GM13976 (cell line): ENCODE data around the gene HSPA4.

Experiments
- DNase-seq: peaks from one replicate; pipeline ENCODE4 v3.0.0; 2012; ENCODE audit warnings: low spot score
- CTCF ChIP-seq: IDR thresholded peaks from 2 replicates; pipeline ENCODE4 v1.5.1; 2012; ENCODE audit warnings: borderline replicate concordance, mild to moderate bottlenecking; ENCODE audit not compliant: insufficient read depth; ENCODE audit errors: extremely low read depth, missing control alignments, control extremely low read depth
- in situ Hi-C: fragments of 300-500 bp; cut with MboI; formaldehyde crosslinking; loops from one replicate; pipeline ENCODE4 v1.12.0; 2022; ENCODE audit warnings: low sequenced_read_pairs, mixed read lengths, inconsistent platforms; ENCODE audit not compliant: unreplicated experiment

The HSPA4 gene

GRCh38 chr5:133121611-133122150 is 69.9 kb downstream of the HSPA4 start:
- in situ Hi-C loops: loop anchor here (25.0 kb wide), 1 partner anchor 166 kb away; no protein-coding TSS in a partner anchor
- TF ChIP-seq CTCF: no peak
- DNase-seq: no peak

- TF ChIP-seq CTCF: no peak
- DNase-seq: no peak
- in situ Hi-C loops: loop anchor here (25.0 kb wide), 1 partner anchor 165 kb away; no protein-coding TSS in a partner anchor
Measured at GRCh38 chr5:133122711-133123110, 70.9 kb downstream of the HSPA4 start.

- no peak for TF ChIP-seq CTCF
- in situ Hi-C loops: loop anchor here (25.0 kb wide), 1 partner anchor 164 kb away; no protein-coding TSS in a partner anchor
- no peak for DNase-seq
Measured at GRCh38 chr5:133123297-133123696, 71.5 kb downstream of the HSPA4 start.

GRCh38 chr5:133124891-133125290 is 73.1 kb downstream of the HSPA4 start:
- DNase-seq: no peak
- in situ Hi-C loops: loop anchor here (25.0 kb wide), 1 partner anchor 162 kb away; no protein-coding TSS in a partner anchor
- TF ChIP-seq CTCF: no peak

- DNase-seq: no peak
- no peak for TF ChIP-seq CTCF
- in situ Hi-C loops: no loop called here
Measured at GRCh38 chr5:133128066-133128465, 76.3 kb downstream of the HSPA4 start.

- in situ Hi-C loops: no loop called here
- DNase-seq: no peak
- no peak for TF ChIP-seq CTCF
Measured at GRCh38 chr5:133129289-133129688, 77.5 kb downstream of the HSPA4 start.
